ENCODE results near the gene XRCC3.

- TF ChIP-seq CTCF (IDR thresholded peaks at IDR 0.05) = no peak
- no peak for TF ChIP-seq POLR2A (IDR thresholded peaks at IDR 0.05)
These were observed 10.1 kb downstream of the XRCC3 start for GRCh38 chr14:103705118-103705503.
